SU-DHL-6 (cell line): ENCODE data around the gene MOB4.

Experiments
- CTCF ChIP-seq: fragments of 200-600 bp; sonication (generic); IDR thresholded peaks from one replicate; pipeline ENCODE4 v1.5.1; 2017; ENCODE audit warnings: antibody characterized with exemption, mild to moderate bottlenecking, low read length, moderate library complexity; ENCODE audit not compliant: insufficient read depth, poor library complexity, severe bottlenecking
- EZH2phosphoT487 ChIP-seq: fragments of 200-600 bp; sonication (generic), shearing (Covaris generic); conservative IDR thresholded peaks from 2 replicates; pipeline ENCODE4 v1.6.1; 2018; ENCODE audit warnings: mild to moderate bottlenecking, antibody characterized with exemption, low read length, moderate library complexity, mixed read lengths

- TF ChIP-seq CTCF (no peak), EZH2phosphoT487 (no peak)
Measured at GRCh38 chr2:197597166-197597565, 81.3 kb downstream of the MOB4 start.
